ENCODE data around the gene CNNM1.

- TF ChIP-seq POLR2A (IDR thresholded peaks at IDR 0.05; ENCODE audit: low read depth, low read length) (no peak), POLR2AphosphoS5 (IDR thresholded peaks at IDR 0.05; ENCODE audit: low read depth, low read length) (no peak)
Measured at GRCh38 chr10:99389729-99390480, 60.7 kb downstream of the CNNM1 start.
